Endometrial microvascular endothelial cells (primary cell): ENCODE data around the gene EFHB. TPM values are rescaled to one million over a fixed set of nuclear protein-coding genes. Genes with fewer than 3 reads are reported as not detected.

Experiments
- in situ Hi-C: cut with HindIII; loops from 2 replicates; pipeline ENCODE4 v1.10.0; 2017; ENCODE audit warnings: low sequenced_read_pairs, low pct_unique_long_range_greater_than_20kb; ENCODE audit errors: inconsistent ontology term
- total RNA-seq: library from RNA; depleted of rRNA; stranded (reverse); fragments of >200 nt; gene quantifications from one replicate; pipeline ENCODE4 v1.2.3, GENCODE V29; 2015; ENCODE audit errors: inconsistent ontology term

EFHB gene
- total RNA-seq, 1 donor from 2014 or later: not detected

DNA sequence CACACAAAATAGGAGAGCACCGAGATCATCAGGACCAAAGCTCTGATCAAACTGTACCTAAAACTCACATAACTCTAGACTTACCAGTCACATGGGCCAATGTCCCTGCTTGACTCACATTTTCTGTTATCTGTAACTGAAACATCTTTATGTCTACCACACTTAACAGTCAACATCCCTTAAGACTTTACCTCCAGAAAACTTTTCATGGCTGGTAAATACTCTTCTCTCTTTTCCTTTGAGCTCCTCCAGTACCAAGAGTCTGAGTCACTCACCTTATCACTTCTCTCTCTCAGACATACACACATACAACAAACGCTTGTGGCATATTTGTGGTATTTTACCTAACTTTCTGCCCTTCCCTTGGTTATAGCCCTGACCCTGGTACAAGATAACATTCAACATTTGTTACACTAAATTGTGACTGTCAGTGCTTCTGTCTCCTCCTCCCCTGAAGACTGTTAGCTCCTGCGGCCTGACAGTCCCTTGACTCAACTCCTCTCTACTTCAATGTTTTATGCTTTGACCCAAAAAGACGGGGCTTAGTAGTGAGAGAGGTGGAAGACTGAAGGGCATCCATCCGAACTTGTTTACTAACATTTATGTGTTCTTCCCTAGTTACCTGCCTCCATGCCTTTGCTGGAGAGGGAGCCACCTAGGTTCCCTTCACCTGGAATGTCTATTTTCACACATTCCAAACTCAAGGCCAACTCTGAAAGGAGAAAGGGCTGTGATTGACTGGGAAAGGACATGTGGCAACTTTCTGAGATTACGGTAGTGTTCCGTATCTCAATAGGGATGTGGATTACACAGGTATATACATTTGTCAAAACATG lies 3.7 kb upstream of the EFHB start:
- in situ Hi-C loops: no loop called here

DNA sequence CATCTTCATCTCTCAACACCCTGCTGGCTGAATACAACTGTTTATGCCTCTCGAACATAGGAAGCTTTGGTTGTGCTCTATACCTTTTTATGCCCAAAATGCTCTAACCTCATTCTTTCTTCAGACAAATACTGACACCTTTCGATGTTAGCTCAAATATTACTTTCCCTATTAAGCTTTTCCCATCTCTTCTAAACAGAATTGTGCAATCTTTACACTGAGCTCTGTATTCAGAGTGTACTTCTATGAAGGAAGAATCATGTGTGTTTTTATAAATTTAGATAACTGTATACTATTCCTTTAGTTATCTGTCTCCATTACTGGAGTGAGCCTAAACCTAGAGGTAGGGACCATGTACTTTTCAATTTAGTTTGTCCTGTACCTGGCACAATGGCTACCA lies 1.6 kb downstream of the EFHB start:
- in situ Hi-C loops: no loop called here

DNA sequence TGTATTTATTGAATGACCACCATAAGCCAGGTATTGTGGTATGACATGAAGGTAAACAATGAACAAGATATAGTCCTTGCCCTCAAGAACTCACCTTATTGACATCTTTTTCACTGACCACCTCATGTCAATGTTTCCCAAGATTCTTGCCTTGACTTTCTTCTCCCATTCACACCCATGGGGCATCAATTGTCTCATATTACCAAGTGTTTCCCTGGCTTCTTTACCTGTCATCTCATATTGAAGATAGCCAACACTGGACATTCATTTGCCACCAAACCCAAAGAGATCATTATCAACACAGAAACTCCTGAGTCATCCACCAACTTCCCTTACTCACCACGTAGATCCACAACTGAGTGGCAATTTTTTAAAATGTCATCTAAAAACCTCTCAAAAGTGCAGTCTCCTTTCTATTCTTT lies 2.2 kb downstream of the EFHB start:
- in situ Hi-C loops: no loop called here

DNA sequence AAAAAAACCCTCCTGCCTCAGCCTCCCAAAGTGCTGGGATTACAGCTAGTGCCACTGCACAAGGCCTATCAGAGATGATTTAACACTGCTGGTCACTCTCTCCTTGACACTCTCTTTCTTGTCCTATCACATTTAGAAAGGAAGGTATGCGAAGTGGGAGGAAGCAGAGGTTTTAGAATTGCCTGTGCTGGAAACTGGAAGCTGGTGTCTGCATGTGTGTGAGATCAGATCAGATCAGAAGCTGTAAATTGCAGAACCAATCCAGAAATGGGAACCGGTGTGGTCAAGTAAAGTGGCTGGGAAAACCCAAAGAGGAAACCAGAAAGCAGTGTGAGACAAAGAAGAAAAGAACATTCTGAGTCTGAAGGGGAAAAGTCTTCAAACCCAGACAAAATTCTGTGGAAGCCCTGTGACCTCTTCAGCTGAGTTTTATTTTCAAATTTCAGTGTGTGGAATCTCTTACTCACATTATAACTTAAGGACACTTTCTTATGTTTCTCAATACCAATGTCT lies 2.8 kb downstream of the EFHB start:
- in situ Hi-C loops: no loop called here

DNA sequence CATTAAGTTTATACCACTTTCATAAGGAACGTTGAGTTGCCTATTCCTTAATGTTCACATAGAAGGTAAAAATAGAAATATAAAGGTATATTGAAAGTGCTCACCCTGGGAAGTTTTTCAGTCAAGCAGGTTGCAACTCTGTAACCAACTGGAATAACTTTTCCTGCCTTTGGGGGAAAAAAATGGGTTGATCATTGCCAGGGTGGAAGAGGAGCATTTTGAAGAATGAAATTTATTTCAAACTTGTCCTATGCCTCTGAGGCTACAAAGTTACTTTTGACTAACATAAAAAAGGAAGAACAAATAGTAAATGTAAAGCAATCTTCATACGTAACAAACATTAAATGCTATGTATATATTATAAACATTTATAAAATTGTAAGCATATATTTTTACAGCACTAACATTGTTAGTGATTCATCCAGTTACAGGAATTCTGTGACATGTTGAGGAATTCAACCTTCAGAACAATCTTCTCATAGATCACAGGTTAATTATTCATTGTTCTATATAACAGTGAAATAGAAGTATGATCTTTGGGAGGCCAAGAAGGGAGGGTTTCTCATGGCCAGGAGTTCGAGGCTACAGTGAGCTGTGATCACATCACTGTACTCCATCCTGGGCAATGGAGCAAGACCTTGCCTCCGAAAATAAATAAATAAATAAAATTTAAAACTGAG lies 13.5 kb downstream of the EFHB start:
- in situ Hi-C loops: no loop called here

DNA sequence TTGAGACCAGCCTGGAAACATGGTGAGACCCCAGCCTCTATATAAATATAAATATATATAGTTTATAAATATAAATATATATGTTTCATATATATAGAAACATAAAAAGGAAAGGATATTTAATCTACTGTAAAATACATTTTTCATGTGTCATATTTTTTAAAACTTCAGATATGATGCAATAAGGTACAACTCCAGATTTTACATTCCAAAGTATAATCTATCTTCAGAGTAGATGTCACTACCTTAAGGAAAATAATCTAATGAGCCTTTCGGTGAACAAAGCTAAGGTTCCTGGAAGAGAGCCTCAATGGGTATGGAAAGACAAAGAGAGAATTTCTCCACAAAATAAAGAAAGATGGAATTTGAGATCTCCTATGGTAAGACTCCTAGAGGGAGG lies 16.9 kb downstream of the EFHB start:
- in situ Hi-C loops: no loop called here

DNA sequence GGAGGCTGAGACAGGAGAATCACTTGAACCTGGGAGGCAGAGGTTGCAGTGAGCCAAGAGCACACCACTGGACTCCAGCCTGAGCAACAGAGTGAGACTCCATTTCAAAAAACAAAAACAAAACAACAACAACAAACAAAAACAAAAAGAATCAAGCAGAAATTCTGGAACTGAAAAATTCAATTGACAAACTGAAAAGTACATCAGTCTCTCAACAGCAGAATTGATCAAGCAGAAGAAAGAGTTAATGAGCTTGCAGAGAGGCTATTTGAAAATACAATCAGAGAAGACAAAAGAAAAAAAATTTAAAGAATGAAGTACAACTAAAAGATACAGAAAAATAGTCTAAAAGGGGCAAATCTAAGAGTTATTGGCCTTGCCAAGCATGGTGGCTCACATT lies 22.6 kb downstream of the EFHB start:
- in situ Hi-C loops: no loop called here

DNA sequence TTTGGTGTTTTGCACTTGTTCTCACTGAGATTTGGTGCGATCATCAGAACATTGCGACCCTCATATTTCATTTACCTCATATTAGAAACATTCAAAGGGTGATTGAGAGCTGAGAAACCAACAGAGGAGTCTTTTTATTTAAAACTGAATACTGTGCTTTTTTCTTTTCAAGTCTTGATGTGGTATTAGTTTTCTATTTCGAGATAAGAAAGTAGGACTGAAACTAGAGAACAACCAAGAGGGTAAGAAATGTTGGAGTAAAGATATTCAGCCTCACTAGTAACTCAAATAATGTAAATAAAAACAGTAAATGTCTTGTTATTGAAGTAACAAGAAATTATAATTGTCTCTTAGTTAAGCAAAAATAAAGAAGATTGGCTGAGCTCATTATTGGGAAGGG lies 26.5 kb downstream of the EFHB start:
- in situ Hi-C loops: no loop called here

DNA sequence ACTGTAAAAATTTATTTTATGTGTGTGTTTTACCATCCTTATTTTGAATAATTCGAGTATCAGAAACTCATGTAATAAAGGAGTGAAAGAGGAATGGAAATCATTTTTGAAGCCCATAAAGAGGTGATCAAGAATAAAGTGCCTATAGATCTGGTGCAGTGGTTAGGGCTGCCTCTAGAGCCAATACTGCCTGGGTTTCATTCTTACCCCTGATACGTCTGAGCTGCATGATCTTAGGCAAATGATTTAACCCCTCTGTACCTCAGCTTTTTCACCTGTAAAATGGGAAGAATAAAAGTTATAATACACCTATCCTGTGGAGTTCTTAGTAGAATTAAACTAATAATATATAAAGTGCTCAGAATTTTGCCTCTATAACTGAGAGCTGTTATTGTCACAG lies 30.4 kb downstream of the EFHB start:
- in situ Hi-C loops: no loop called here

DNA sequence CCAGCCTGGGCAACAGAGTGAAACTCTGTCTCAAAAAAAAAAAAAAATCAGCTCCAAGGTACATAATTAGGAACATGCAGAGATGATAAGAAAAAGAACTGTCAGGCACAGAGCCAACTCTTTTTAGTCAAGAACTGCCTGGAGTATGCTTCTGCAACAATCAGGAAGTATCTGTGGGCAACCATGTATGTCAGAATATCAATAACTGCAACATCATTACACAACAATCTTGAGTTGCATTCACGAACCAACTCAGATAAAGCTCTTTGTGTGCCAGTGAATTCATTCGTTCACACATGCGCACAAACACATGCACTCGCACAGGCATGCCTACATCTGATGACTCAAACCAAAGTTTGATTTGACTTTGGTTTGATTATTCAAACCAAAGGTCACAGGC lies 32.1 kb downstream of the EFHB start:
- in situ Hi-C loops: no loop called here

DNA sequence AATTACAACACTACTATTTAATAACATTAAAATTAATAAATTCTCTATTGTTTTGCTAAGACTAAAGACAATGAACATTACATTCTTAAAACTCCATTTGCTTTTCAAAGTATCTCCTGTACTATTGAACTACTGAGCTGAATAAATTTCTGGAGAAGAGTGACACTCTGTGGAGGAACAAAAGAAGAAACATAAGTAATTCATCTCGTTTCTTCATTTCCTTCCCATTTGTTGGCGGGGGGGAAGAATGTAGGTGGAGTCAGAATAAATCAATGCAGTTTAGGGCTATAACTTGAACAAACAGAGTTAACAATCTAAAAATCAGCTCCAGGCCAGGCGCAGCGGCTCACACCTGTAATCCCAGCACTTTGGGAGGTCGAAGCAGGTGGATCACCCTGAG lies 32.7 kb downstream of the EFHB start:
- in situ Hi-C loops: no loop called here

DNA sequence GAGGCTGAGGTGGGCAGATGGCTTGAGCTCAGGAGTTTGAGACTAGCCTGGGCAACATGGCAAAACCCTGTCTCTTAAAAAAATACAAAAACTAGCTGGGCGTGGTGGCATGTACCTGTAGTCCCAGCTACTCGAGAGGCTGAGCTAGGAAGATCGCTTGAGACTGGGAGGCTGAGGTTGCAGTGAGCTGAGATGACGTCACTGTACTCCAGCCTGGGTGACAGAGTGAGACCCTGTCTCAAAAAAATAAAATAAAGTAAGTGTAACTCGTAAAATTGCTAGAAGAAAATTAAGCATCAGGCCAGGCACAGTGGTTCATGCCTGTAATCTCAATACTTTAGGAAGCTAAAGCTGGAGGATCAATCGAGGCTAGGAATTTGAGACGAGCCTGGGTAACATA lies 34.2 kb downstream of the EFHB start:
- in situ Hi-C loops: loop anchor here (25.0 kb wide), 2 partner anchors 187 to 287 kb away; partner anchors contain the start of gene SGO1

DNA sequence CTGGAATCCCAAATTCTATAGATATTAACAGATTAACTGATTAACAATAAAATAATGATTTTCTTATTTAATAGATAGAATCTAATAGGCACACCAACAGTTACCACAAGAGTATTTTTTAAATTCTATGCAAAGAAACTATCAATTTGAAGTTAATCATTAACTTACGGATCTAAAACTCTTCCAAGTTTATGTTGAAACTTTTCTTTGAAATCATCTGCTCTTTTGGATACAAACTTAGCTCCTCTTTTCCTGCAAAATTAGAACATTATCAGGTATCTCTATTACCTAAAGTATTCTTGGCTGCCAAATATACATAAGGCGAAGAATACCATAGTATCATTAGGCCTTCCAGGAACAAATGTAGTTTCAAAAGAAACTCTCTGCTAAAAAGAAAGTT lies 34.8 kb downstream of the EFHB start:
- in situ Hi-C loops: loop anchor here (25.0 kb wide), 2 partner anchors 188 to 288 kb away; partner anchors contain the start of gene SGO1

DNA sequence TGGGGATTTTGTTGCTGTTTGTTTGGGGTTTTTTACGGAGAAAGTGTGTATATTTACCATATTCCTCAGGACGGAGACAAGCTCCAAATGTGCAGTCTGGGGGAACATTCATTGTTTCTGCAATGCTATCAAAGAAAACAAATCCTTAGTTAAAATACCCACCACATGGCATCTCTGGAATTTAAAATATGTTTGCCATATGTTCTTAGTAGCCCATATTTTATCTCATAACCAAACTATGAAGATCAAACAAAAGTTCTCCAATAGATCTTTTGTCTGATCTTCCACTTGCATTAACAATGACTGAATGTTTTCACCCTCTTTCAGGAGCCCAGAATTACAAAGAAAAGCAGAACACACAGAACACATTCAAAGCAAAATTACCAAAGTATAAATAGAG lies 35.3 kb downstream of the EFHB start:
- in situ Hi-C loops: loop anchor here (25.0 kb wide), 2 partner anchors 189 to 289 kb away; partner anchors contain the start of gene SGO1

DNA sequence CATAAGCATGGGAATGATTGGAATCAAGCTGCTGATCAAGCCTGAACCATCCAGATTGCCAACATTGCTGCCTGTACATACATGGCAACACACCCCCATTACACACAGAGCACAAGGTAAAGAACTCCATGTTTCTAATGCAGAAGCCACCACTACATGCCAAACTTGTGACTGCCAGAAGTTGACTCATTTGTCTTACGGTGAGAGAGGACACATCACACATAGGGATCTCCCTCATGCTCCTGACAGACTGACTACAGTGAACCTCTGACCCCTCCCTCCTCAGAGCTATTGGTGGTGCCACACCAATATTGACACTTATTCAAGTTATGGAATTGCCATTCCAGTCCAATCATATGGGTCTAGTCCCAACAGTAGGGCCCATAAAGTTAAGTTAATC lies 42.3 kb downstream of the EFHB start:
- in situ Hi-C loops: loop anchor here (25.0 kb wide), 2 partner anchors 196 to 296 kb away; partner anchors contain the start of gene SGO1

DNA sequence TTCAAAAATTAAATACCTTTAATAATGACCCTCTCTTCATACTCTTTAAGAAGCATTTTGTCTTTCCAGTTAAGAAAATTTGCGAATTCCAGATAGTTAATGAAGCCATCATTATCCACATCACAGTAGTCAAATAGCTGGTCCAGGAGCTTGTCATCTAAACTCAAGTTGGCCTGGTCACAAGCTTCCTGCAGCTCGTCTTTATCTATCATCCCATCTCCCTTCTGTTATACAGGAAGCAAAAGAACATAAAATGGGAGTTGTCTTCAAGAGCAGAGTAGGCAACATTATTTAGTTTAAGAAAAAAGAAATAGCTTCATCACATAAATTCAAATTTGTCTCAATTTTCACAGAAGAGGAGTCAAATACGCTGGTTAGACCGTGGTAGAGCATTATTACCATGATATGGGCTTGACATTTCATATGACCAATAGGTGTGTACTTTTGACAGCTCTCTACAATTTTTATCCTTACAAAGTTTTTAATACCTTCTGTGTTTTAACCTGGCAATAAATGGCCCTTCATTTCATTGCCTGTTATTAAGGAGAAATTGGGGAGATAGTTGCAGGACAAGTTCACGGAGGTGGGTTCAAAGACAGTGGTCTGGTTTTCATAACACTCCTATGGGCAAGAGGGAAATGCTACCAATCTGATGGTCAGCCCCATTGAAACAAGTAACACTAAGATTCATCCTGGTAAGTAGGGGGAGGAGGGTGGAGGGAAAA lies 45.4 kb downstream of the EFHB start:
- in situ Hi-C loops: loop anchor here (25.0 kb wide), 2 partner anchors 199 to 299 kb away; partner anchors contain the start of gene SGO1

DNA sequence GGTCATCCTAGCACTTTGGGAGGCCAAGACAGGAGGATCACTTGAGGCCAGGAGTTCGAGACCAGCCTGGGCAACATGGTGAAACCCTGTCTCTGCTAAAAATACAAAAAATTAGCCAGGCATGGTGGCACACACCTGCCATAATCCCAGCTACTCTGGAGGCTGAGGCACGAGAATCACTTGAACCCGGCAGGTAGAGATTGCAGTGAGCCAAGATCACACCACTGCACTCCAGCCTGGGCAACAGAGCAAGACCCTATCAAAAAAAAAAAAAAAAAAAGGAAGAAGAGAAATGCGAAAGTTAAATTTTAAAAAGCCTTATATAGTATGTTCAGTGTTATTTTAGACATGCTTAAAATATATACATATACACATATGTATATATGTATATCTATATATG lies 46.9 kb downstream of the EFHB start:
- in situ Hi-C loops: loop anchor here (25.0 kb wide), 2 partner anchors 200 to 300 kb away; partner anchors contain the start of gene SGO1

DNA sequence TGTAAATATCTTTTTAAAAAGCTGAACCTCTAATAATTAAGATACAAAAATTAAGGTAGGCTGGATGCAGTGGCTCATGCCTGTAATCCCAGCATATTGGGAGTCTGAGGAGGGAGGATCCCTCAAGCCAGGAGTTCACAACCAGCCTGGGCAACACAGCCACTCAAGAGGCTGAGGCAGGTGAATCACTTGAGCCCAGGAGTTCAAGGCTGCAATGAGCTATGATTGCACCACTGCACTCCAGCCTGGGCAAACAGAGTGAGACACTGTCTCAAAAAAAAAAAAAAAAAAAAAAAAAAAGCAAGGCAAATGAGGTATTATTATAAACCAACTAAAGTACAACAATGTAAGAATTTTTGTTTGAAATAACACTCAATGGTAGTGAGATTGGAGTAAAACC lies 47.6 kb downstream of the EFHB start:
- in situ Hi-C loops: loop anchor here (25.0 kb wide), 2 partner anchors 201 to 301 kb away; partner anchors contain the start of gene SGO1

DNA sequence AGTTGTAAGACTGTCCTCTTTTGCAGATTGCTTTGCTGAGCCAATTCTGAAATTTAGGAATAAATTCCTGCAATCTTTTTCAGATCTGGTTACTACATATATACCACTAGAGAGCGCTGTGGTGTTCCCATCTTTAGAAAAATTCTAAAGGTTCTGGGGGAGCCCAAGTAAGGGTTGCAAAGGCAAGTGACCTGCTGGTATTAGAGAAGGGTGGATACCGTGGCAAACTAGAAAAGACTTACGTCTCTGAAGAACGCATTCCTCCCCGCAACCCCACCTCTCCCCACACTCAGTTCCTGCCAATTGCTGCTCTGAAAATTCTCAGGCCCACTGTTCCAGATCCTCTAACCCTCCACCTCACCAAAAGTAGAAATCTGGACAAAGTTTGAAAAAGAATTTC lies 48.5 kb downstream of the EFHB start:
- in situ Hi-C loops: loop anchor here (25.0 kb wide), 2 partner anchors 202 to 302 kb away; partner anchors contain the start of gene SGO1
